ENCODE data around the gene SLC24A3. TPM values are rescaled to one million over a fixed set of nuclear protein-coding genes. Genes with fewer than 3 reads are reported as not detected.
A peak's percentile ranks its signal among the peaks of the same experiment; 100 is the strongest.

Gene SLC24A3
- total and polyA plus RNA-seq, 2 of the 13 experiments (the other 11 are each of a cell fraction or from before 2014, with no cell fraction given): not detected

DNA sequence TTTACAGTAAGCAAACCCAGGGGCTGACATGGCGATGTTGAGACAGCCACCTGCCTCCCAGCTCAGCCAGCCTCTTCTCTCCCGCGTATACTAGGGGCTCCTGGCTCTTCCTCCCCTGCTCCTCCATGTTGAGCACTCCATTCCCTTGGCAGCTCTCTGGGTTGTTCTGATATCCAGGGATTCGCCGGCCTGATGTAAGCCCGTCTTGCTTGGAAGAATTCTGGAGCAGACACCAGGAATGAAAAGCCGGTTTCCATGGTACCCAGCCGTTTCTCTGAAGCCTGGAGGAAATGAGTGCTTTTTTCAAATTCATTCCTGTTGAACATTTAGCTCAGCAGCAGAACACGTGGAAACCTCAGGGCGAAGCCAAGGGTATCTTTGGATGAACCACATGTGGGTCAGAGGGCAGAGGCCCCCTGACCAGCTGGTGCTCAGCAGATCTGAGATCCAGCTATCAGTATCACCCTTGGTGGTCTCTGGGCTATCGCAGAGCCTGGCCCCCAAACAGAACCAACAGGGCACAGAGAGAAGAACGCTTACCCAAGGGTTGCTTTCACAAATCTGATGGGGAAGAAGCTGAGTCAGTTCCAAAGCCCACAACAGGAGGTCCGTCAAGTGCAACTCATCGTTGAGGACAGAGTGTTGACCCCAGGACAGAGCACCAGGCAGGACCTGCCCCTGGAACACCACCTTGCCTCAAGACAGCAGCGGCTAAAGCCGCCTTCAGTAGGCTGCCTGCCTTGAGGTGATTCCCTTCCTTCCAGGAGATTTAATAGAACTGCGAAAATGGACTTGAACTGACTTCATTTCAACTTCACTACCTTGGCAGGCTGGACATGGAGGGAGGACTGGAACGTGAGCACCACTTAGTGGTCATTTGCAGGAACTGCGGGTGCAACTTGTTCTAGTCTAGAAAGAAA, 449.5 kb downstream of the SLC24A3 start (continued):
- no peak for TF ChIP-seq ZBTB7A (CRISPR knock-in tag; IDR thresholded peaks at IDR 0.05)
- no peak for TF ChIP-seq CCAR2 (optimal IDR thresholded peaks at IDR 0.05; ENCODE audit: low read depth, low read length)
- TF ChIP-seq RBAK (CRISPR knock-in tag; IDR thresholded peaks at IDR 0.05): no peak
- TF ChIP-seq, protein P1, sequence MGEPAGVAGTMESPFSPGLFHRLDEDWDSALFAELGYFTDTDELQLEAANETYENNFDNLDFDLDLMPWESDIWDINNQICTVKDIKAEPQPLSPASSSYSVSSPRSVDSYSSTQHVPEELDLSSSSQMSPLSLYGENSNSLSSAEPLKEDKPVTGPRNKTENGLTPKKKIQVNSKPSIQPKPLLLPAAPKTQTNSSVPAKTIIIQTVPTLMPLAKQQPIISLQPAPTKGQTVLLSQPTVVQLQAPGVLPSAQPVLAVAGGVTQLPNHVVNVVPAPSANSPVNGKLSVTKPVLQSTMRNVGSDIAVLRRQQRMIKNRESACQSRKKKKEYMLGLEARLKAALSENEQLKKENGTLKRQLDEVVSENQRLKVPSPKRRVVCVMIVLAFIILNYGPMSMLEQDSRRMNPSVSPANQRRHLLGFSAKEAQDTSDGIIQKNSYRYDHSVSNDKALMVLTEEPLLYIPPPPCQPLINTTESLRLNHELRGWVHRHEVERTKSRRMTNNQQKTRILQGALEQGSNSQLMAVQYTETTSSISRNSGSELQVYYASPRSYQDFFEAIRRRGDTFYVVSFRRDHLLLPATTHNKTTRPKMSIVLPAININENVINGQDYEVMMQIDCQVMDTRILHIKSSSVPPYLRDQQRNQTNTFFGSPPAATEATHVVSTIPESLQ (CRISPR knock-in tag; conservative IDR thresholded peaks at IDR 0.05): no peak
- TF ChIP-seq, protein P2, sequence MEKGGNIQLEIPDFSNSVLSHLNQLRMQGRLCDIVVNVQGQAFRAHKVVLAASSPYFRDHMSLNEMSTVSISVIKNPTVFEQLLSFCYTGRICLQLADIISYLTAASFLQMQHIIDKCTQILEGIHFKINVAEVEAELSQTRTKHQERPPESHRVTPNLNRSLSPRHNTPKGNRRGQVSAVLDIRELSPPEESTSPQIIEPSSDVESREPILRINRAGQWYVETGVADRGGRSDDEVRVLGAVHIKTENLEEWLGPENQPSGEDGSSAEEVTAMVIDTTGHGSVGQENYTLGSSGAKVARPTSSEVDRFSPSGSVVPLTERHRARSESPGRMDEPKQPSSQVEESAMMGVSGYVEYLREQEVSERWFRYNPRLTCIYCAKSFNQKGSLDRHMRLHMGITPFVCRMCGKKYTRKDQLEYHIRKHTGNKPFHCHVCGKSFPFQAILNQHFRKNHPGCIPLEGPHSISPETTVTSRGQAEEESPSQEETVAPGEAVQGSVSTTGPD (CRISPR knock-in tag; IDR thresholded peaks at IDR 0.05): no peak
- no peak for TF ChIP-seq ZNF792 (CRISPR knock-in tag; IDR thresholded peaks at IDR 0.05)
- no peak for TF ChIP-seq GPN1 (CRISPR knock-in tag; IDR thresholded peaks at IDR 0.05; ENCODE audit: borderline replicate concordance)
- TF ChIP-seq HOXD1 (CRISPR knock-in tag; IDR thresholded peaks at IDR 0.05): no peak
- no peak for TF ChIP-seq ZNF737 (CRISPR knock-in tag; IDR thresholded peaks at IDR 0.05; ENCODE audit: borderline replicate concordance)
- no peak for TF ChIP-seq ZNF841 (CRISPR knock-in tag; IDR thresholded peaks at IDR 0.05; ENCODE audit: borderline replicate concordance)
- no peak for TF ChIP-seq CHD2 (IDR thresholded peaks at IDR 0.05; ENCODE audit: low read depth, low read length)
- no peak for TF ChIP-seq ZSCAN25 (CRISPR knock-in tag; IDR thresholded peaks at IDR 0.05)
- TF ChIP-seq ELF1 (CRISPR knock-in tag; IDR thresholded peaks at IDR 0.05): no peak
- TF ChIP-seq HDAC1 (CRISPR knock-in tag; IDR thresholded peaks at IDR 0.05): 0 out of 2 replicates have a peak, but pooled peaks have one; percentile 4
- no peak for TF ChIP-seq FOXC1 (CRISPR knock-in tag; IDR thresholded peaks at IDR 0.05; ENCODE audit: borderline replicate concordance)
- 0 out of 2 replicates have a peak, but pooled peaks have one; percentile 41 for TF ChIP-seq ZNF552 (CRISPR knock-in tag; IDR thresholded peaks at IDR 0.05; ENCODE audit: borderline replicate concordance)
- TF ChIP-seq, protein P3, sequence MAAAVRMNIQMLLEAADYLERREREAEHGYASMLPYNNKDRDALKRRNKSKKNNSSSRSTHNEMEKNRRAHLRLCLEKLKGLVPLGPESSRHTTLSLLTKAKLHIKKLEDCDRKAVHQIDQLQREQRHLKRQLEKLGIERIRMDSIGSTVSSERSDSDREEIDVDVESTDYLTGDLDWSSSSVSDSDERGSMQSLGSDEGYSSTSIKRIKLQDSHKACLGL (CRISPR knock-in tag; IDR thresholded peaks at IDR 0.05): no peak
- TF ChIP-seq KDM2A (CRISPR knock-in tag; IDR thresholded peaks at IDR 0.05; ENCODE audit: borderline replicate concordance, low read depth): peak; percentile 74; the same call in 1 of the 2 replicates
- no peak for TF ChIP-seq FIP1L1 (IDR thresholded peaks at IDR 0.05; ENCODE audit: borderline replicate concordance, insufficient read depth, low read depth, low read length)
- TF ChIP-seq GMEB2 (CRISPR knock-in tag; IDR thresholded peaks at IDR 0.05; ENCODE audit: low read depth): no peak
- TF ChIP-seq, protein P4, sequence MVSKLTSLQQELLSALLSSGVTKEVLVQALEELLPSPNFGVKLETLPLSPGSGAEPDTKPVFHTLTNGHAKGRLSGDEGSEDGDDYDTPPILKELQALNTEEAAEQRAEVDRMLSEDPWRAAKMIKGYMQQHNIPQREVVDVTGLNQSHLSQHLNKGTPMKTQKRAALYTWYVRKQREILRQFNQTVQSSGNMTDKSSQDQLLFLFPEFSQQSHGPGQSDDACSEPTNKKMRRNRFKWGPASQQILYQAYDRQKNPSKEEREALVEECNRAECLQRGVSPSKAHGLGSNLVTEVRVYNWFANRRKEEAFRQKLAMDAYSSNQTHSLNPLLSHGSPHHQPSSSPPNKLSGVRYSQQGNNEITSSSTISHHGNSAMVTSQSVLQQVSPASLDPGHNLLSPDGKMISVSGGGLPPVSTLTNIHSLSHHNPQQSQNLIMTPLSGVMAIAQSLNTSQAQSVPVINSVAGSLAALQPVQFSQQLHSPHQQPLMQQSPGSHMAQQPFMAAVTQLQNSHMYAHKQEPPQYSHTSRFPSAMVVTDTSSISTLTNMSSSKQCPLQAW (CRISPR knock-in tag; IDR thresholded peaks at IDR 0.05): peak; percentile 86
- no peak; the same call in 1 of the 2 replicates for TF ChIP-seq ZNF550 (CRISPR knock-in tag; IDR thresholded peaks at IDR 0.05; ENCODE audit: borderline replicate concordance)
